Osteoblast (primary cell): ENCODE data around the gene CHPF. TPM values are rescaled to one million over a fixed set of nuclear protein-coding genes. Genes with fewer than 3 reads are reported as not detected.

Experiments
- DNase-seq: peaks from one replicate; pipeline ENCODE4 v3.0.0; 2011; ENCODE audit warnings: low spot score, mixed read lengths; ENCODE audit not compliant: insufficient read length; ENCODE audit errors: missing footprints
- H2AFZ ChIP-seq: 2 replicates; pipeline ENCODE4 v1.6.0; 2011; ENCODE audit warnings: mild to moderate bottlenecking, low read length
- H3K27ac ChIP-seq: 2 replicates; pipeline ENCODE4 v1.5.1; 2011; ENCODE audit warnings: mild to moderate bottlenecking, low read depth, low read length, moderate library complexity
- H3K27me3 ChIP-seq: 2 replicates; pipeline ENCODE4 v1.6.0; 2012; ENCODE audit warnings: mild to moderate bottlenecking, control low read depth, inconsistent platforms, low read length, moderate library complexity; ENCODE audit not compliant: insufficient read depth
- H3K36me3 ChIP-seq: 2 replicates; pipeline ENCODE4 v1.5.1; 2011; ENCODE audit warnings: mild to moderate bottlenecking, low read length, control low read depth, moderate library complexity; ENCODE audit not compliant: insufficient read depth
- H3K4me1 ChIP-seq: 2 replicates; pipeline ENCODE4 v1.5.1; 2011; ENCODE audit warnings: mild to moderate bottlenecking, low read length, control low read depth, moderate library complexity; ENCODE audit not compliant: insufficient read depth
- H3K4me2 ChIP-seq: 2 replicates; pipeline ENCODE4 v1.6.0; 2011; ENCODE audit warnings: mild to moderate bottlenecking, low read length; ENCODE audit not compliant: insufficient read depth
- H3K4me3 ChIP-seq: fragments of 200-600 bp; sonication (generic); 3 replicates; pipeline ENCODE4 v1.5.1; 2012; ENCODE audit warnings: mild to moderate bottlenecking, low read length, inconsistent platforms; ENCODE audit not compliant: insufficient read depth
- H3K79me2 ChIP-seq: 2 replicates; pipeline ENCODE4 v1.6.0; 2012; ENCODE audit warnings: mild to moderate bottlenecking, low read length, control low read depth, inconsistent platforms; ENCODE audit not compliant: insufficient read depth
- H3K9me3 ChIP-seq: 2 replicates; pipeline ENCODE4 v1.5.1; 2011; ENCODE audit warnings: low read depth, low read length, control low read depth
- H4K20me1 ChIP-seq: 2 replicates; pipeline ENCODE4 v1.6.0; 2012; ENCODE audit warnings: mild to moderate bottlenecking, low read length, control low read depth; ENCODE audit not compliant: insufficient read depth
- small RNA-seq: library from RNA; depleted of rRNA; stranded (forward); fragments of <200 nt; gene quantifications from one replicate; pipeline ENCODE3, GENCODE V24; 2012
- total RNA-seq: library from RNA; depleted of rRNA; stranded (reverse); fragments of >200 nt; gene quantifications from 2 replicates; pipeline ENCODE4 v1.2.3, GENCODE V29; 2012
- TF ChIP-seq, protein P1 (sequence below): IDR thresholded peaks from 2 replicates; pipeline ENCODE4 v1.5.1; 2011; ENCODE audit warnings: mild to moderate bottlenecking, low read depth, low read length, moderate library complexity; ENCODE audit errors: extremely low read depth

Gene CHPF
- total RNA-seq, 1 donor = 192 TPM

GRCh38 chr2:219490186-219490585, 53.4 kb downstream of the CHPF start:
- Histone ChIP-seq H3K27ac (no peak overlapping the region), H3K4me2 (no peak overlapping the region), H3K36me3 (peaks cover 44% of the 10 kb centered on the region), H3K79me2 (no peaks in the 10 kb centered on the region), H3K27me3 (no peaks in the 10 kb centered on the region), H2AFZ (no peak overlapping the region), H3K4me3 (no peak overlapping the region), H3K4me1 (peaks cover 1% of the 10 kb centered on the region), H4K20me1 (peaks cover 6% of the 10 kb centered on the region), H3K9me3 (no peaks in the 10 kb centered on the region)
- TF ChIP-seq, protein P1, sequence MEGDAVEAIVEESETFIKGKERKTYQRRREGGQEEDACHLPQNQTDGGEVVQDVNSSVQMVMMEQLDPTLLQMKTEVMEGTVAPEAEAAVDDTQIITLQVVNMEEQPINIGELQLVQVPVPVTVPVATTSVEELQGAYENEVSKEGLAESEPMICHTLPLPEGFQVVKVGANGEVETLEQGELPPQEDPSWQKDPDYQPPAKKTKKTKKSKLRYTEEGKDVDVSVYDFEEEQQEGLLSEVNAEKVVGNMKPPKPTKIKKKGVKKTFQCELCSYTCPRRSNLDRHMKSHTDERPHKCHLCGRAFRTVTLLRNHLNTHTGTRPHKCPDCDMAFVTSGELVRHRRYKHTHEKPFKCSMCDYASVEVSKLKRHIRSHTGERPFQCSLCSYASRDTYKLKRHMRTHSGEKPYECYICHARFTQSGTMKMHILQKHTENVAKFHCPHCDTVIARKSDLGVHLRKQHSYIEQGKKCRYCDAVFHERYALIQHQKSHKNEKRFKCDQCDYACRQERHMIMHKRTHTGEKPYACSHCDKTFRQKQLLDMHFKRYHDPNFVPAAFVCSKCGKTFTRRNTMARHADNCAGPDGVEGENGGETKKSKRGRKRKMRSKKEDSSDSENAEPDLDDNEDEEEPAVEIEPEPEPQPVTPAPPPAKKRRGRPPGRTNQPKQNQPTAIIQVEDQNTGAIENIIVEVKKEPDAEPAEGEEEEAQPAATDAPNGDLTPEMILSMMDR = peak; percentile 10
- DNase-seq = no peak

DNA sequence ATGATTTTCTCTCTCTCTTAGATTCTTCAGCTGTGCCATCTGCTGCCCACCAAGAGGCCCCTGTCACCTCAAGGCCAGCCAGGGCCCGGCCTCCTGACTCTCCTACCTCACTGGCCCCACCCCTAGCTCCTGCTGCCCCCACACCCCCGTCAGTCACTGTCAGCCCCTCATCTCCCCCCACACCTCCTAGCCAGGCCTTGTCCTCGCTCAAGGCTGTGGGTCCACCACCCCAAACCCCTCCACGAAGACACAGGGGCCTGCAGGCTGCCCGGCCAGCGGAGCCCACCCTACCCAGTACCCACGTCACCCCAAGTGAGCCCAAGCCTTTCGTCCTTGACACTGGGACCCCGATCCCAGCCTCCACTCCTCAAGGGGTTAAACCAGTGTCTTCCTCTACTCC, 54.3 kb downstream of the CHPF start:
- Histone ChIP-seq H3K27ac (no peak overlapping the region), H3K4me1 (no peaks in the 10 kb centered on the region), H4K20me1 (peaks cover 6% of the 10 kb centered on the region), H3K4me3 (no peak overlapping the region), H2AFZ (no peak overlapping the region), H3K27me3 (no peaks in the 10 kb centered on the region), H3K36me3 (peaks cover 44% of the 10 kb centered on the region), H3K79me2 (no peaks in the 10 kb centered on the region), H3K9me3 (no peaks in the 10 kb centered on the region), H3K4me2 (no peak overlapping the region)
- TF ChIP-seq, protein P1 = no peak
- no peak for DNase-seq

Small RNAs within 50 kb of the gene (small RNA-seq; reads per million reads assigned to genes)
- gene MIR3132 (not detected), gene RN7SKP213 (not detected)

Other genes with a start within 250 kb of the CHPF start
- under 0.01 and 1.2 TPM in 2 replicates for gene PTPRN, start 234.4 kb downstream of the CHPF start, total RNA-seq
- not detected in 2 replicates for gene RESP18, start 211.1 kb downstream of the CHPF start, total RNA-seq
- 60.7 and 67.3 TPM in 2 replicates for gene DNPEP, start 155.9 kb downstream of the CHPF start, total RNA-seq
- gene DES, start 125.4 kb downstream of the CHPF start, total RNA-seq = 0.72 and 1.2 TPM in 2 replicates
- 24.2 and 26.4 TPM in 2 replicates for gene SPEG, start 109.0 kb downstream of the CHPF start, total RNA-seq
- 46.0 and 46.3 TPM in 2 replicates for gene GMPPA, start 44.9 kb downstream of the CHPF start, total RNA-seq
- under 0.01 TPM in 1 of 2 replicates, not detected in the other for gene ASIC4, start 29.3 kb downstream of the CHPF start, total RNA-seq
- 1.1 and 1.5 TPM in 2 replicates for gene TMEM198, start 219 bp upstream of the CHPF start, total RNA-seq
- 60.4 and 65.9 TPM in 2 replicates for gene OBSL1, start 27.7 kb upstream of the CHPF start, total RNA-seq
- under 0.01 and 0.29 TPM in 2 replicates for gene INHA, start 28.5 kb upstream of the CHPF start, total RNA-seq
- gene STK11IP, start 54.0 kb upstream of the CHPF start, total RNA-seq = 19.4 and 22.1 TPM in 2 replicates
- gene SLC4A3, start 83.8 kb upstream of the CHPF start, total RNA-seq = 2.5 and 3.8 TPM in 2 replicates